Neural progenitor cell (in vitro differentiated cells): ENCODE data around the gene C11orf54.
"Not testable (repeated sequence)": the region's sequence is repeated elsewhere in the genome, so short reads cannot be mapped to it uniquely, and the experiment has no call there.

Source experiments
- EZH2phosphoT487 ChIP-seq: fragments of 200-600 bp; sonication (generic); IDR thresholded peaks from 2 replicates; pipeline ENCODE4 v1.6.1; 2017; ENCODE audit warnings: antibody characterized with exemption
- TF ChIP-seq, protein P1 (sequence below): fragments of 200-600 bp; sonication (generic); IDR thresholded peaks from 2 replicates; pipeline ENCODE4 v1.5.1; 2017; ENCODE audit warnings: antibody characterized with exemption, mild to moderate bottlenecking

DNA sequence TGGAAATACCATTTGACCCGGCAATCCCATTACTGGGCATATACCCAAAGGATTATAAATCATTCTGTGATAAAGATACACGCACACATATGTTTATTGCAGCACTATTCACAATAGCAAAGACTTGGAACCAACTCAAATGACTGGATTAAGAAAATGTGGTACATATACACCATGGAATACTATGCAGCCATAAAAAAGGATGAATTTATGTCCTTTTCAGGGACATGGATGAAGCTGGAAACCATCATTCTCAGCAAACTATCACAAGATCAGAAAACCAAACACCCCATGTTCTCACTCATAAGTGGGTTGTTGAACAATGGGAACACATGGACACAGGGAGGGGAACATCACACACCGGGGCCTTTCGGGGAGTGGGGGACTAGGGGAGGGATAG, 17.7 kb downstream of the C11orf54 start:
- TF ChIP-seq, protein P1, sequence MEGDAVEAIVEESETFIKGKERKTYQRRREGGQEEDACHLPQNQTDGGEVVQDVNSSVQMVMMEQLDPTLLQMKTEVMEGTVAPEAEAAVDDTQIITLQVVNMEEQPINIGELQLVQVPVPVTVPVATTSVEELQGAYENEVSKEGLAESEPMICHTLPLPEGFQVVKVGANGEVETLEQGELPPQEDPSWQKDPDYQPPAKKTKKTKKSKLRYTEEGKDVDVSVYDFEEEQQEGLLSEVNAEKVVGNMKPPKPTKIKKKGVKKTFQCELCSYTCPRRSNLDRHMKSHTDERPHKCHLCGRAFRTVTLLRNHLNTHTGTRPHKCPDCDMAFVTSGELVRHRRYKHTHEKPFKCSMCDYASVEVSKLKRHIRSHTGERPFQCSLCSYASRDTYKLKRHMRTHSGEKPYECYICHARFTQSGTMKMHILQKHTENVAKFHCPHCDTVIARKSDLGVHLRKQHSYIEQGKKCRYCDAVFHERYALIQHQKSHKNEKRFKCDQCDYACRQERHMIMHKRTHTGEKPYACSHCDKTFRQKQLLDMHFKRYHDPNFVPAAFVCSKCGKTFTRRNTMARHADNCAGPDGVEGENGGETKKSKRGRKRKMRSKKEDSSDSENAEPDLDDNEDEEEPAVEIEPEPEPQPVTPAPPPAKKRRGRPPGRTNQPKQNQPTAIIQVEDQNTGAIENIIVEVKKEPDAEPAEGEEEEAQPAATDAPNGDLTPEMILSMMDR: not testable (repeated sequence)
- TF ChIP-seq EZH2phosphoT487: not testable (repeated sequence)
